Keratinocyte (primary cell): Measurements from ENCODE around the gene B4GALT2. TPM values are rescaled to one million over a fixed set of nuclear protein-coding genes. Genes with fewer than 3 reads are reported as not detected.

Experiments used
- DNase-seq: peaks from one replicate; pipeline ENCODE4 v3.0.0-alpha.2; 2011; ENCODE audit warnings: low read depth, missing footprints, low spot score
- FAIRE-seq: peaks from 2 replicates; lab custom pipeline; 2011; peaks lifted over from hg19 to GRCh38; lab: Jason Lieb, UNC
- H2AFZ ChIP-seq: 2 replicates; pipeline ENCODE4 v1.6.0; 2012; ENCODE audit warnings: low read length, control low read depth, inconsistent platforms; ENCODE audit not compliant: control insufficient read depth
- H3K27ac ChIP-seq: 2 replicates; pipeline ENCODE4 v1.5.1; 2011; ENCODE audit warnings: low read length; ENCODE audit not compliant: control insufficient read depth, insufficient read depth
- H3K27me3 ChIP-seq: 3 replicates; pipeline ENCODE4 v1.6.0; 2011; ENCODE audit warnings: low read length; ENCODE audit not compliant: control insufficient read depth, insufficient read depth; ENCODE audit errors: extremely low read depth
- H3K36me3 ChIP-seq, 2 experiments: 2 replicates in 1 of 2; 3 replicates in 1 of 2; pipeline ENCODE4 v1.5.1; 2011; ENCODE audit warnings: low read length in 2 of 2, mild to moderate bottlenecking in 1 of 2; ENCODE audit not compliant: control insufficient read depth in 2 of 2, insufficient read depth in 2 of 2; ENCODE audit errors: extremely low read depth in 1 of 2
- H3K4me1 ChIP-seq: 3 replicates; pipeline ENCODE4 v1.5.1; 2011; ENCODE audit warnings: low read length; ENCODE audit not compliant: control insufficient read depth, insufficient read depth; ENCODE audit errors: extremely low read depth
- H3K4me2 ChIP-seq: 3 replicates; pipeline ENCODE4 v1.6.0; 2011; ENCODE audit warnings: low read depth, low read length; ENCODE audit not compliant: control insufficient read depth, insufficient read depth; ENCODE audit errors: extremely low read depth
- H3K4me3 ChIP-seq, 3 experiments: fragments of 200-600 bp in 1 of 3; sonication (generic) in 1 of 3; 2 replicates in 2 of 3; 3 replicates in 1 of 3; pipeline ENCODE4 v1.5.1; 2011 to 2016; ENCODE audit warnings: low read length in 3 of 3, mild to moderate bottlenecking in 3 of 3, control low read depth in 2 of 3, inconsistent platforms in 1 of 3, low read depth in 1 of 3, mixed read lengths in 1 of 3, mixed run types in 1 of 3, moderate library complexity in 1 of 3; ENCODE audit not compliant: control insufficient read depth in 2 of 3, insufficient read depth in 2 of 3; ENCODE audit errors: extremely low read depth in 1 of 3
- H3K79me2 ChIP-seq: 2 replicates; pipeline ENCODE4 v1.6.0; 2012; ENCODE audit warnings: low read length; ENCODE audit not compliant: control insufficient read depth, insufficient read depth
- H3K9ac ChIP-seq: 3 replicates; pipeline ENCODE4 v1.6.0; 2011; ENCODE audit warnings: low read length; ENCODE audit not compliant: control insufficient read depth, insufficient read depth; ENCODE audit errors: extremely low read depth
- H3K9me1 ChIP-seq: 3 replicates; pipeline ENCODE4 v1.6.0; 2011; ENCODE audit warnings: low read length; ENCODE audit not compliant: control insufficient read depth, insufficient read depth; ENCODE audit errors: extremely low read depth
- H3K9me3 ChIP-seq: 2 replicates; pipeline ENCODE4 v1.5.1; 2012; ENCODE audit warnings: low read depth, low read length; ENCODE audit not compliant: control insufficient read depth
- H4K20me1 ChIP-seq: 3 replicates; pipeline ENCODE4 v1.6.0; 2011; ENCODE audit warnings: low read length; ENCODE audit not compliant: control insufficient read depth, insufficient read depth; ENCODE audit errors: extremely low read depth
- EZH2 ChIP-seq: IDR thresholded peaks from one replicate; pipeline ENCODE4 v1.6.1; 2012; ENCODE audit warnings: inconsistent platforms, mild to moderate bottlenecking, low read length, moderate library complexity
- dilution Hi-C: fragments of 300-500 bp; cut with MboI; formaldehyde crosslinking; loops from one replicate; pipeline ENCODE4 v1.7.0; 2020; ENCODE audit warnings: low sequenced_read_pairs; ENCODE audit not compliant: extremely low pct_ligation_motif_present
- polyA plus RNA-seq, 5 experiments: library from polyadenylated mRNA; depleted of rRNA in 3 of 5; stranded (reverse) in 3 of 5; stranded (forward) in 1 of 5; unstranded in 1 of 5; fragments of >200 nt; gene quantifications; 1 replicate in 1 of 5; 2 replicates in 3 of 5; 3 replicates in 1 of 5; pipeline versions ENCODE4 v1.2.1 to v1.2.3, GENCODE V29; 2011 to 2012; ENCODE audit warnings: missing spikeins in 2 of 5, low read depth in 1 of 5, low replicate concordance in 1 of 5
- TF ChIP-seq, protein P1 (sequence below), 3 experiments: IDR thresholded peaks in 1 of 3; conservative IDR thresholded peaks in 1 of 3; optimal IDR thresholded peaks in 1 of 3; 2 replicates in 2 of 3; 3 replicates in 1 of 3; pipeline versions ENCODE3 to v1.5.1; 2011; ENCODE audit warnings: low read length in 3 of 3, mild to moderate bottlenecking in 3 of 3, moderate library complexity in 2 of 3, control low read depth in 1 of 3, inconsistent platforms in 1 of 3; ENCODE audit not compliant: insufficient read depth in 2 of 3; ENCODE audit errors: extremely low read depth in 1 of 3

The B4GALT2 gene
- polyA plus RNA-seq, 1 donor (not counting 4 experiments of a cell fraction or from before 2014, with no cell fraction given): 39.6 TPM

DNA sequence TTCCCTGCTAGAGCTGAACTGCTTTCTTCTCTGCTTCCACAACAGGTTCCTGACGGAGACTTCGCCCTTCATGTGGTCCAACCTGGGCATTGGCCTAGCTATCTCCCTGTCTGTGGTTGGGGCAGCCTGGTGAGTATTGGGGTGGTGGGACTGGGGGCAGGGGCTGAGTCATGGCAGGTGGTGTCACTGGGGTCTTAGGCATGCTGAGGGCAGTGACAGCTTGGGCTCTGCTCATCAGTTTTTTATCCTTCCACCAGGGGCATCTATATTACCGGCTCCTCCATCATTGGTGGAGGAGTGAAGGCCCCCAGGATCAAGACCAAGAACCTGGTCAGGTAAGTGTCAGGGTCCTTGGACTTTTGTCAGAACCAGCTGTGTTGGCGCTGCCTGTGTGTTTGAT lies 3.0 kb upstream of the B4GALT2 start:
- Histone ChIP-seq H3K4me1 (peaks cover 43% of the 10 kb centered on the region), H3K9me3 (no peaks in the 10 kb centered on the region), H3K27me3 (no peaks in the 10 kb centered on the region), H3K4me2 (peak overlapping the region; percentile 95), H3K4me3 (peak overlapping the region; percentile 90 to 99 (median 93)), H3K36me3 (peaks cover 30% of the 10 kb centered on the region in 2 experiments), H3K9me1 (peaks cover under 1% of the 10 kb centered on the region), H3K9ac (peak overlapping the region; percentile 87), H4K20me1 (no peaks in the 10 kb centered on the region), H3K27ac (no peak overlapping the region), H3K79me2 (peaks cover 43% of the 10 kb centered on the region), H2AFZ (no peak overlapping the region)
- TF ChIP-seq EZH2: no peak
- TF ChIP-seq, protein P1, sequence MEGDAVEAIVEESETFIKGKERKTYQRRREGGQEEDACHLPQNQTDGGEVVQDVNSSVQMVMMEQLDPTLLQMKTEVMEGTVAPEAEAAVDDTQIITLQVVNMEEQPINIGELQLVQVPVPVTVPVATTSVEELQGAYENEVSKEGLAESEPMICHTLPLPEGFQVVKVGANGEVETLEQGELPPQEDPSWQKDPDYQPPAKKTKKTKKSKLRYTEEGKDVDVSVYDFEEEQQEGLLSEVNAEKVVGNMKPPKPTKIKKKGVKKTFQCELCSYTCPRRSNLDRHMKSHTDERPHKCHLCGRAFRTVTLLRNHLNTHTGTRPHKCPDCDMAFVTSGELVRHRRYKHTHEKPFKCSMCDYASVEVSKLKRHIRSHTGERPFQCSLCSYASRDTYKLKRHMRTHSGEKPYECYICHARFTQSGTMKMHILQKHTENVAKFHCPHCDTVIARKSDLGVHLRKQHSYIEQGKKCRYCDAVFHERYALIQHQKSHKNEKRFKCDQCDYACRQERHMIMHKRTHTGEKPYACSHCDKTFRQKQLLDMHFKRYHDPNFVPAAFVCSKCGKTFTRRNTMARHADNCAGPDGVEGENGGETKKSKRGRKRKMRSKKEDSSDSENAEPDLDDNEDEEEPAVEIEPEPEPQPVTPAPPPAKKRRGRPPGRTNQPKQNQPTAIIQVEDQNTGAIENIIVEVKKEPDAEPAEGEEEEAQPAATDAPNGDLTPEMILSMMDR (optimal IDR thresholded peaks at IDR 0.05 in 1 of 3, IDR thresholded peaks at IDR 0.05 in 1 of 3, conservative IDR thresholded peaks at IDR 0.05 in 1 of 3; ENCODE audit: extremely low read depth in 1 of 3, insufficient read depth in 2 of 3, low read length in 3 of 3): peak in 1 of 3 experiments; percentile 16
- DNase-seq (no peak), FAIRE-seq (no peak)
- dilution Hi-C loops: no loop called here

GRCh38 chr1:43976890-43977289 lies 2.1 kb upstream of the B4GALT2 start:
- Histone ChIP-seq H3K36me3 (peaks cover 26 to 29% of the 10 kb centered on the region in 2 experiments), H3K4me2 (no peak overlapping the region), H3K4me1 (peaks cover 46% of the 10 kb centered on the region), H4K20me1 (no peaks in the 10 kb centered on the region), H3K9ac (no peak overlapping the region), H3K9me1 (no peaks in the 10 kb centered on the region), H3K9me3 (no peaks in the 10 kb centered on the region), H3K27ac (no peak overlapping the region), H3K27me3 (no peaks in the 10 kb centered on the region), H2AFZ (no peak overlapping the region), H3K4me3 (no peak overlapping the region), H3K79me2 (peaks cover 46% of the 10 kb centered on the region)
- DNase-seq (no peak), FAIRE-seq (no peak)
- TF ChIP-seq, protein P1 (optimal IDR thresholded peaks at IDR 0.05 in 1 of 3, IDR thresholded peaks at IDR 0.05 in 1 of 3, conservative IDR thresholded peaks at IDR 0.05 in 1 of 3; ENCODE audit: extremely low read depth in 1 of 3, insufficient read depth in 2 of 3, low read length in 3 of 3): no peak
- no peak for TF ChIP-seq EZH2
- dilution Hi-C loops: no loop called here
